HepG2 (cell line): ENCODE data around the gene GSC2. TPM values are rescaled to one million over a fixed set of nuclear protein-coding genes. Genes with fewer than 3 reads are reported as not detected.

Experiments used
- ATAC-seq: fragments of 200-7000 bp; cut with Tn5 transposase; 3 replicates; pipeline ENCODE4 v1.9.1; 2020; ENCODE audit warnings: mild to moderate bottlenecking, moderate library complexity
- BruUV-seq: library from RNA; stranded (reverse); fragments of 400-500 nt; replicated peaks from 2 replicates; lab custom pipeline; 2021; lab: Mats Ljungman, UMichigan
- CTCF ChIA-PET: fragments of 300-600 bp; formaldehyde crosslinking; extraction: SDS; loops from one replicate; lab custom pipeline; 2021; ENCODE audit warnings: low total read pairs, inconsistent platforms, low intra/inter-chr PET ratio; lab: Yijun Ruan, JAX
- POLR2A ChIA-PET: fragments of 350-600 bp; sonication (Branson Sonifier 250); formaldehyde crosslinking; loops from one replicate; lab custom pipeline; 2020; ENCODE audit warnings: antibody characterized with exemption, inconsistent platforms; lab: Yijun Ruan, JAX
- DNase-seq: peaks from one replicate; pipeline ENCODE4 v3.0.0-alpha.2; 2015; ENCODE audit warnings: low spot score
- FAIRE-seq: peaks from 3 replicates; lab custom pipeline; 2011; peaks lifted over from hg19 to GRCh38; lab: Jason Lieb, UNC
- H2AFZ ChIP-seq: one replicate; pipeline ENCODE4 v1.6.1; 2011; ENCODE audit warnings: low read length, inconsistent platforms
- H3K27ac ChIP-seq: fragments of 300-600 bp; 3 replicates; pipeline ENCODE4 v1.8.0; 2011; ENCODE audit warnings: mixed run types, mild to moderate bottlenecking, mixed read lengths, low read length, inconsistent platforms; ENCODE audit not compliant: insufficient read depth; ENCODE audit errors: extremely low read length
- H3K27me3 ChIP-seq, 2 experiments: fragments of 200-600 bp in 1 of 2; 2 replicates in 1 of 2; 3 replicates in 1 of 2; pipeline versions ENCODE4 v1.6.0 to v1.8.0; 2011; ENCODE audit warnings: low read length in 2 of 2, mild to moderate bottlenecking in 2 of 2, moderate library complexity in 2 of 2, inconsistent platforms in 1 of 2; ENCODE audit not compliant: insufficient read depth in 2 of 2, control insufficient read depth in 1 of 2
- H3K36me3 ChIP-seq, 2 experiments: fragments of 200-600 bp in 1 of 2; replicated peaks in 1 of 2; 2 replicates in 1 of 2; 3 replicates in 1 of 2; pipeline versions ENCODE4 v1.5.1 to v1.8.0; 2011; ENCODE audit warnings: low read length in 2 of 2, inconsistent platforms in 1 of 2; ENCODE audit not compliant: insufficient read depth in 2 of 2, control insufficient read depth in 1 of 2
- H3K4me1 ChIP-seq: 2 replicates; pipeline ENCODE4 v1.5.1; 2012; ENCODE audit warnings: low read length, inconsistent platforms; ENCODE audit not compliant: insufficient read depth
- H3K4me2 ChIP-seq: 2 replicates; pipeline ENCODE4 v1.6.0; 2011; ENCODE audit warnings: low read depth, low read length, inconsistent platforms
- H3K4me3 ChIP-seq, 3 experiments: fragments of 200-600 bp in 1 of 3; sonication (generic), shearing (Covaris generic) in 1 of 3; replicated peaks in 1 of 3; 2 replicates each; pipeline ENCODE4 v1.5.1; 2011 to 2016; ENCODE audit warnings: low read length in 3 of 3, inconsistent platforms in 2 of 3, low read depth in 2 of 3, mild to moderate bottlenecking in 2 of 3, control low read depth in 1 of 3, mixed read lengths in 1 of 3; ENCODE audit not compliant: insufficient read depth in 1 of 3
- H3K79me2 ChIP-seq: one replicate; pipeline ENCODE4 v1.6.1; 2011; ENCODE audit warnings: low read length, inconsistent platforms; ENCODE audit not compliant: insufficient read depth
- H3K9ac ChIP-seq: 2 replicates; pipeline ENCODE4 v1.6.0; 2011; ENCODE audit warnings: mild to moderate bottlenecking, low read depth, low read length, inconsistent platforms; ENCODE audit not compliant: insufficient read depth
- H3K9me3 ChIP-seq: 2 replicates; pipeline ENCODE4 v1.5.1; 2012; ENCODE audit warnings: mild to moderate bottlenecking, low read length
- H4K20me1 ChIP-seq: 2 replicates; pipeline ENCODE4 v1.6.0; 2011; ENCODE audit warnings: inconsistent platforms, mild to moderate bottlenecking, low read length, moderate library complexity; ENCODE audit not compliant: insufficient read depth
- ATF1 ChIP-seq: IDR thresholded peaks from 2 replicates; pipeline ENCODE4 v1.6.1; 2016; ENCODE audit warnings: mild to moderate bottlenecking, control low read depth
- EEA1 ChIP-seq: sonication (generic); formaldehyde crosslinking; IDR thresholded peaks from 2 replicates; pipeline ENCODE4 v1.5.1; 2020; ENCODE audit warnings: mild to moderate bottlenecking, missing genetic modification reagents, borderline replicate concordance
- EED ChIP-seq: sonication (generic); formaldehyde crosslinking; IDR thresholded peaks from 2 replicates; pipeline ENCODE4 v1.5.0; 2020; ENCODE audit warnings: mild to moderate bottlenecking, missing genetic modification reagents
- FOXK1 ChIP-seq: sonication (generic); formaldehyde crosslinking; IDR thresholded peaks from 2 replicates; pipeline ENCODE4 v1.4.0; 2020; ENCODE audit warnings: low read depth, missing genetic modification reagents, borderline replicate concordance
- KDM5A ChIP-seq: fragments of 200-600 bp; sonication (generic); IDR thresholded peaks from 2 replicates; pipeline ENCODE4 v1.7.0; 2018; ENCODE audit warnings: antibody characterized with exemption, mild to moderate bottlenecking, low read length, borderline replicate concordance
- LCORL ChIP-seq, 2 experiments: fragments of 450-650 bp in 1 of 2; sonication (generic) in 1 of 2; formaldehyde crosslinking in 1 of 2; IDR thresholded peaks; 2 replicates each; pipeline versions ENCODE4 v1.5.0 to v1.6.1; 2017 to 2020; ENCODE audit warnings: antibody characterized with exemption in 1 of 2, missing genetic modification reagents in 1 of 2
- ONECUT2 ChIP-seq: sonication (generic); formaldehyde crosslinking; IDR thresholded peaks from 2 replicates; pipeline ENCODE4 v1.4.0; 2020; ENCODE audit warnings: missing genetic modification reagents
- PHF8 ChIP-seq: sonication (generic); formaldehyde crosslinking; IDR thresholded peaks from 2 replicates; pipeline ENCODE4 v1.5.0; 2020; ENCODE audit warnings: missing genetic modification reagents
- ZFAT ChIP-seq: sonication (generic); formaldehyde crosslinking; conservative IDR thresholded peaks from 2 replicates; pipeline ENCODE4 v1.8.1; 2023; ENCODE audit warnings: missing genetic modification reagents, inconsistent platforms
- ZFP36L2 ChIP-seq: sonication (generic); formaldehyde crosslinking; IDR thresholded peaks from 2 replicates; pipeline ENCODE4 v1.4.0; 2020; ENCODE audit warnings: missing genetic modification reagents
- ZMYM2 ChIP-seq: sonication (generic); formaldehyde crosslinking; IDR thresholded peaks from 2 replicates; pipeline ENCODE4 v1.8.0; 2022; ENCODE audit warnings: mild to moderate bottlenecking, missing genetic modification reagents
- ZNF883 ChIP-seq: sonication (generic); formaldehyde crosslinking; IDR thresholded peaks from 2 replicates; pipeline ENCODE4 v1.5.1; 2020; ENCODE audit warnings: mild to moderate bottlenecking, missing genetic modification reagents; ENCODE audit errors: not compliant biosample characterization
- WGBS: methylation state at CpG from one replicate; pipeline ENCODE4 v1.1.6; 2017; ENCODE audit warnings: low lambda C conversion rate; 5-methylcytosine and 5-hydroxymethylcytosine counted together
- in situ Hi-C: cut with HindIII; loops from 2 replicates; pipeline ENCODE4 v1.10.0; 2017; ENCODE audit warnings: low pct_unique_long_range_greater_than_20kb; ENCODE audit not compliant: extremely low pct_ligation_motif_present
- intact Hi-C: fragments of 100-400 bp; cut with micrococcal nuclease; formaldehyde crosslinking; loops from one replicate; pipeline ENCODE4 v1.10.0; 2022; ENCODE audit not compliant: unreplicated experiment
- polyA plus RNA-seq, 8 experiments: library from polyadenylated mRNA; depleted of rRNA in 3 of 8; stranded (reverse) in 7 of 8; unstranded in 1 of 8; fragments of >200 nt; fragmentation: Illumina TruSeq in 4 of 8; extraction: Trizol in 4 of 8; gene quantifications; 2 replicates each; pipeline versions ENCODE4 v1.2.1 to v1.2.3, GENCODE V29; 2011 to 2016; ENCODE audit warnings: low read depth in 4 of 8, missing spikeins in 1 of 8, mixed read lengths in 1 of 8; ENCODE audit not compliant: insufficient read depth in 1 of 8
- total RNA-seq, 5 experiments: library from RNA; depleted of rRNA; stranded (reverse); fragments of >200 nt; fragmentation: Illumina TruSeq; extraction: Trizol; gene quantifications; 2 replicates each; pipeline ENCODE4 v1.2.3, GENCODE V29; 2016; ENCODE audit warnings: low read depth in 1 of 5
- TF ChIP-seq, protein P1 (sequence below): sonication (generic); formaldehyde crosslinking; IDR thresholded peaks from 2 replicates; pipeline ENCODE4 v1.8.0; 2022; ENCODE audit warnings: mild to moderate bottlenecking, missing genetic modification reagents, moderate library complexity
- TF ChIP-seq, protein P2 (sequence below): sonication (generic); formaldehyde crosslinking; IDR thresholded peaks from 2 replicates; pipeline ENCODE4 v1.4.0; 2020; ENCODE audit warnings: missing genetic modification reagents, low read depth, mild to moderate bottlenecking, borderline replicate concordance

The GSC2 gene
- total and polyA plus RNA-seq, 2 of the 13 experiments (the other 11 are each of a cell fraction or from before 2014, with no cell fraction given) = not detected

DNA sequence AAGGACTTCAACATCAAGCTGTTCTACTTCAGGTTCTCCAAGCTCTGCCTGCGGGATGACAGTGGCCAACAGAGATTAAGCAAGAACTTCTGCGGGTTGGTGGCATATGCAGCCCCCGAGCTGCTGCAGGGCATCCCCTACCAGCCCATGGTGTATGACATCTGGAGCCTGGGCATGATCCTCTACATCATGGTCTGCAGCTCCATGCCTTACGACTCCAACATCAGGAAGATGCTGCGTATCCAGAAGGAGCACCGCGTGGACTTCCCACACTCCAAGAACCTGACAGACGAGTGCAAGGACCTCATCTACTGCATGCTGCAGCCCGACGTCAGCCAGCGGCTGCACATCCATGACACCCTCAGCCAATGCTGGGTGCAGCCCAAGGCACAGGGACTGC is 25.1 kb downstream of the GSC2 start:
- POLR2A ChIA-PET = no interaction called here
- Histone ChIP-seq H3K79me2 (peaks cover 18% of the 10 kb centered on the region), H3K4me1 (peaks cover 49% of the 10 kb centered on the region), H3K27ac (no peak overlapping the region), H3K36me3 (no peaks in the 10 kb centered on the region; a peak in 1 of 5 replicates), H4K20me1 (peaks cover 15% of the 10 kb centered on the region; the same call in 1 of the 2 replicates), H3K27me3 (peaks cover 3 to 46% of the 10 kb centered on the region in 2 experiments; a peak in 4 of 5 replicates), H3K4me3 (no peak overlapping the region), H3K9ac (no peak overlapping the region), H3K4me2 (no peak overlapping the region), H3K9me3 (no peaks in the 10 kb centered on the region), H2AFZ (no peak overlapping the region)
- 86% methylated on average over 5 of the region's 11 CpGs for WGBS
- BruUV-seq = no TSS peak
- in situ Hi-C loops (no loop called here), intact Hi-C loops (no loop called here)
- ATAC-seq (no peak), DNase-seq (no peak), FAIRE-seq (no peak)
- no peak for TF ChIP-seq ZMYM2 (CRISPR knock-in tag)
- no peak for TF ChIP-seq ZNF883
- TF ChIP-seq PHF8 (CRISPR knock-in tag) = no peak
- TF ChIP-seq LCORL (IDR thresholded peaks at IDR 0.05) = no peak
- TF ChIP-seq LCORL (CRISPR knock-in tag; IDR thresholded peaks at IDR 0.05) = no peak
- TF ChIP-seq FOXK1 (CRISPR knock-in tag) = no peak
- TF ChIP-seq EED (CRISPR knock-in tag) = no peak
- CTCF ChIA-PET = no interaction called here

DNA sequence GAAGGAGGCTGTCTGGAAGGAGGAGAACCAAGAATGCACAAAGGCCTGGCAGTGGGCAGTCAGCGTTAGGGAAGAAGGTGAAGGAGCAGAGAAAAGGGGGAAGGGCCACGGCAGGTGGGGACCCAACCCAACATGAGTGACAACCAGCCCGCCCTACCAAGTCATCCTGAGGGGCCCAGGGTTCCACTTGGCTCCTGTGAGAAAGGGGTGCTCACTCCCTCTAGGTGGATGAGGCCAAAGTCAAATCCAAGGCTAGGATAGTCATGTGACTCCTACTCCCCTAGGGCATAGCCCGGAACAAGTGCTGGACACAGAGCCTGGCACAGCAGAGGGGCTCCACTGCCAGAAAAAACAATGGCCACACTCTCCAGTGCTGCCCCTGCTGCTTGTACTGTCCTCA is 25.7 kb downstream of the GSC2 start:
- no peak for FAIRE-seq
- Histone ChIP-seq H3K9ac (no peak overlapping the region), H3K4me3 (no peak overlapping the region), H3K27me3 (peaks cover 3 to 46% of the 10 kb centered on the region in 2 experiments; a peak in 4 of 5 replicates), H3K27ac (no peak overlapping the region), H3K4me2 (no peak overlapping the region), H4K20me1 (peaks cover 20% of the 10 kb centered on the region; the same call in 1 of the 2 replicates), H2AFZ (no peak overlapping the region), H3K4me1 (peaks cover 55% of the 10 kb centered on the region), H3K79me2 (peaks cover 23% of the 10 kb centered on the region), H3K36me3 (peaks cover 0 to 3% of the 10 kb centered on the region in 2 experiments; a peak in 1 of 5 replicates), H3K9me3 (no peaks in the 10 kb centered on the region)
- POLR2A ChIA-PET = no interaction called here
- intact Hi-C loops = no loop called here
- TF ChIP-seq ATF1 (no peak), ZFP36L2 (CRISPR knock-in tag) (no peak), ZFAT (CRISPR knock-in tag) (no peak), ONECUT2 (CRISPR knock-in tag) (no peak), KDM5A (no peak), EEA1 (CRISPR knock-in tag) (no peak)
- TF ChIP-seq, protein P1, sequence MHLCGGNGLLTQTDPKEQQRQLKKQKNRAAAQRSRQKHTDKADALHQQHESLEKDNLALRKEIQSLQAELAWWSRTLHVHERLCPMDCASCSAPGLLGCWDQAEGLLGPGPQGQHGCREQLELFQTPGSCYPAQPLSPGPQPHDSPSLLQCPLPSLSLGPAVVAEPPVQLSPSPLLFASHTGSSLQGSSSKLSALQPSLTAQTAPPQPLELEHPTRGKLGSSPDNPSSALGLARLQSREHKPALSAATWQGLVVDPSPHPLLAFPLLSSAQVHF (CRISPR knock-in tag) = no peak
- TF ChIP-seq, protein P2, sequence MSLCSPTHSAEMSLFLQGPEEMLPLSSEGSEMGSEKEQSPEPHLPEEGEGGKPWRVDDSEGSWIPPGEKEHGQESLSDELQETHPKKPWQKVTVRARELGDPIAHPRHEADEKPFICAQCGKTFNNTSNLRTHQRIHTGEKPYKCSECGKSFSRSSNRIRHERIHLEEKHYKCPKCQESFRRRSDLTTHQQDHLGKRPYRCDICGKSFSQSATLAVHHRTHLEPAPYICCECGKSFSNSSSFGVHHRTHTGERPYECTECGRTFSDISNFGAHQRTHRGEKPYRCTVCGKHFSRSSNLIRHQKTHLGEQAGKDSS (CRISPR knock-in tag) = no peak
- in situ Hi-C loops = no loop called here
- CTCF ChIA-PET = no interaction called here
- no peak for DNase-seq
- BruUV-seq = no TSS peak
- ATAC-seq = no peak
- WGBS = 63% methylated on average over 3 of the region's 4 CpGs
